ENCODE data around the gene MEGF11.
"Not testable (repeated sequence)": the region's sequence is repeated elsewhere in the genome, so short reads cannot be mapped to it uniquely, and the experiment has no call there.

MEGF11 gene

GRCh38 chr15:65979837-65980236 lies 273.7 kb downstream of the MEGF11 start:
- DNase-seq (ENCODE audit: low spot score in 2 of 2), result no peak
- H3K4me3 ChIP-seq, result no peak overlapping the region
- H3K4me1 ChIP-seq, result no peaks in the 10 kb centered on the region
- H3K9me3 ChIP-seq, result no peaks in the 10 kb centered on the region
- peaks cover 34% of the 10 kb centered on the region for H3K27me3 ChIP-seq (ENCODE audit: low read depth)
- no peaks in the 10 kb centered on the region for H3K36me3 ChIP-seq (replicated peaks)
- in situ Hi-C loops (cut with MboI; ENCODE audit: low sequenced_read_pairs), result no loop called here

- DNase-seq (ENCODE audit: low spot score in 2 of 2), result no peak
- Histone ChIP-seq H3K4me1 (no peaks in the 10 kb centered on the region), H3K4me3 (no peak overlapping the region), H3K9me3 (no peaks in the 10 kb centered on the region), H3K36me3 (replicated peaks) (no peaks in the 10 kb centered on the region), H3K27me3 (ENCODE audit: low read depth) (peaks cover 32% of the 10 kb centered on the region)
- in situ Hi-C loops (cut with MboI; ENCODE audit: low sequenced_read_pairs), result no loop called here
Measured at GRCh38 chr15:65979316-65979715, 274.2 kb downstream of the MEGF11 start.

- no peaks in the 10 kb centered on the region for H3K36me3 ChIP-seq (replicated peaks)
- peaks cover 33% of the 10 kb centered on the region for H3K27me3 ChIP-seq (ENCODE audit: low read depth)
- H3K9me3 ChIP-seq, result no peaks in the 10 kb centered on the region
- in situ Hi-C loops (cut with MboI; ENCODE audit: low sequenced_read_pairs), result no loop called here
- H3K4me3 ChIP-seq, result no peak overlapping the region
- H3K4me1 ChIP-seq, result no peaks in the 10 kb centered on the region
- no peak for DNase-seq (ENCODE audit: low spot score in 2 of 2)
Measured at GRCh38 chr15:65978110-65978509, 275.4 kb downstream of the MEGF11 start.

GRCh38 chr15:65976196-65976595 lies 277.4 kb downstream of the MEGF11 start:
- not testable (repeated sequence) for DNase-seq (ENCODE audit: low spot score in 2 of 2); H3K4me1 ChIP-seq; H3K4me3 ChIP-seq

GRCh38 chr15:65971741-65971995 lies 281.9 kb downstream of the MEGF11 start:
- H3K9me3 ChIP-seq, result no peaks in the 10 kb centered on the region; the same call in 1 of the 2 replicates
- in situ Hi-C loops (cut with MboI; ENCODE audit: low sequenced_read_pairs), result no loop called here
- peaks cover 76% of the 10 kb centered on the region for H3K27me3 ChIP-seq (ENCODE audit: low read depth)
- no peak overlapping the region for H3K4me3 ChIP-seq
- no peak for DNase-seq (ENCODE audit: low spot score in 2 of 2)
- no peaks in the 10 kb centered on the region for H3K4me1 ChIP-seq
- H3K36me3 ChIP-seq (replicated peaks), result no peaks in the 10 kb centered on the region

More at GRCh38 chr15:65976196-65976595, 277.4 kb downstream of the MEGF11 start:
- H3K36me3 ChIP-seq (replicated peaks); H3K9me3 ChIP-seq; in situ Hi-C loops (cut with MboI; ENCODE audit: low sequenced_read_pairs): not testable (repeated sequence)
- H3K27me3 ChIP-seq (ENCODE audit: low read depth), result peaks cover 33% of the 10 kb centered on the region

GRCh38 chr15:65970937-65971740 lies 282.4 kb downstream of the MEGF11 start:
- Histone ChIP-seq H3K36me3 (replicated peaks) (no peaks in the 10 kb centered on the region), H3K27me3 (ENCODE audit: low read depth) (peaks cover 77% of the 10 kb centered on the region), H3K9me3 (no peaks in the 10 kb centered on the region; the same call in 1 of the 2 replicates), H3K4me1 (no peaks in the 10 kb centered on the region), H3K4me3 (no peak overlapping the region)
- in situ Hi-C loops (cut with MboI; ENCODE audit: low sequenced_read_pairs), result no loop called here
- no peak for DNase-seq (ENCODE audit: low spot score in 2 of 2)

GRCh38 chr15:65969865-65970816 lies 283.4 kb downstream of the MEGF11 start:
- no peaks in the 10 kb centered on the region for H3K4me1 ChIP-seq
- in situ Hi-C loops (cut with MboI; ENCODE audit: low sequenced_read_pairs), result no loop called here
- H3K9me3 ChIP-seq, result no peaks in the 10 kb centered on the region; the same call in 1 of the 2 replicates

GRCh38 chr15:65968511-65968910 lies 285.0 kb downstream of the MEGF11 start:
- in situ Hi-C loops (cut with MboI; ENCODE audit: low sequenced_read_pairs), result no loop called here
- peaks cover 71% of the 10 kb centered on the region for H3K27me3 ChIP-seq (ENCODE audit: low read depth)
- DNase-seq (ENCODE audit: low spot score in 2 of 2), result no peak
- H3K9me3 ChIP-seq, result no peaks in the 10 kb centered on the region; the same call in 1 of the 2 replicates
- H3K36me3 ChIP-seq (replicated peaks), result no peaks in the 10 kb centered on the region
- H3K4me3 ChIP-seq, result no peak overlapping the region
- H3K4me1 ChIP-seq, result no peaks in the 10 kb centered on the region

More at GRCh38 chr15:65969865-65970816, 283.4 kb downstream of the MEGF11 start:
- no peaks in the 10 kb centered on the region for H3K36me3 ChIP-seq (replicated peaks)
- no peak overlapping the region for H3K4me3 ChIP-seq
- H3K27me3 ChIP-seq (ENCODE audit: low read depth), result peaks cover 80% of the 10 kb centered on the region
- no peak for DNase-seq (ENCODE audit: low spot score in 2 of 2)

- no peaks in the 10 kb centered on the region for H3K4me1 ChIP-seq
- no peaks in the 10 kb centered on the region for H3K36me3 ChIP-seq (replicated peaks)
- H3K27me3 ChIP-seq (ENCODE audit: low read depth), result peaks cover 72% of the 10 kb centered on the region
- no peak for DNase-seq (ENCODE audit: low spot score in 2 of 2)
- no peaks in the 10 kb centered on the region for H3K9me3 ChIP-seq
- in situ Hi-C loops (cut with MboI; ENCODE audit: low sequenced_read_pairs), result no loop called here
- no peak overlapping the region for H3K4me3 ChIP-seq
Measured at GRCh38 chr15:65964792-65965433, 288.6 kb downstream of the MEGF11 start.

- Histone ChIP-seq H3K36me3 (replicated peaks) (no peaks in the 10 kb centered on the region), H3K27me3 (ENCODE audit: low read depth) (peaks cover 68% of the 10 kb centered on the region), H3K9me3 (no peaks in the 10 kb centered on the region), H3K4me1 (no peaks in the 10 kb centered on the region), H3K4me3 (no peak overlapping the region)
- in situ Hi-C loops (cut with MboI; ENCODE audit: low sequenced_read_pairs), result no loop called here
- DNase-seq (ENCODE audit: low spot score in 2 of 2), result no peak
Measured at GRCh38 chr15:65963911-65964482, 289.6 kb downstream of the MEGF11 start.

- in situ Hi-C loops (cut with MboI; ENCODE audit: low sequenced_read_pairs), result no loop called here
- Histone ChIP-seq H3K4me1 (no peaks in the 10 kb centered on the region), H3K4me3 (no peak overlapping the region), H3K9me3 (no peaks in the 10 kb centered on the region), H3K36me3 (replicated peaks) (no peaks in the 10 kb centered on the region), H3K27me3 (ENCODE audit: low read depth) (peaks cover 65% of the 10 kb centered on the region)
- DNase-seq (ENCODE audit: low spot score in 2 of 2), result no peak
Measured at GRCh38 chr15:65963358-65963757, 290.2 kb downstream of the MEGF11 start.

GRCh38 chr15:65962187-65962586 lies 291.4 kb downstream of the MEGF11 start:
- no peaks in the 10 kb centered on the region for H3K36me3 ChIP-seq (replicated peaks)
- in situ Hi-C loops (cut with MboI; ENCODE audit: low sequenced_read_pairs), result no loop called here
- no peak overlapping the region for H3K4me3 ChIP-seq
- peaks cover 66% of the 10 kb centered on the region for H3K27me3 ChIP-seq (ENCODE audit: low read depth)
- H3K4me1 ChIP-seq, result no peaks in the 10 kb centered on the region
- H3K9me3 ChIP-seq, result no peaks in the 10 kb centered on the region
- DNase-seq (ENCODE audit: low spot score in 2 of 2), result no peak

GRCh38 chr15:65960586-65960985 lies 293.0 kb downstream of the MEGF11 start:
- no peaks in the 10 kb centered on the region for H3K4me1 ChIP-seq
- no peaks in the 10 kb centered on the region for H3K36me3 ChIP-seq (replicated peaks)
- H3K4me3 ChIP-seq, result no peak overlapping the region
- peaks cover 62% of the 10 kb centered on the region for H3K27me3 ChIP-seq (ENCODE audit: low read depth)
- DNase-seq (ENCODE audit: low spot score in 2 of 2), result no peak
- H3K9me3 ChIP-seq, result no peaks in the 10 kb centered on the region
- in situ Hi-C loops (cut with MboI; ENCODE audit: low sequenced_read_pairs), result no loop called here
